IMR-90 (cell line): Measurements from ENCODE around the gene PDIA3.

Source experiments
- BHLHE40 ChIP-seq: fragments of 150-350 bp; IDR thresholded peaks from 2 replicates; pipeline ENCODE4 v1.6.1; 2016; ENCODE audit warnings: mild to moderate bottlenecking, low read depth, low read length
- CEBPB ChIP-seq: IDR thresholded peaks from 2 replicates; pipeline ENCODE4 v1.6.1; 2012; ENCODE audit warnings: low read depth, low read length, improper control_type of control experiment
- CHD1 ChIP-seq: IDR thresholded peaks from 2 replicates; pipeline ENCODE4 v1.6.1; 2012; ENCODE audit warnings: low read depth, low read length, improper control_type of control experiment
- POLR2A ChIP-seq: IDR thresholded peaks from 2 replicates; pipeline ENCODE4 v1.6.1; 2012; ENCODE audit warnings: mild to moderate bottlenecking, low read depth, low read length
- RAD21 ChIP-seq: IDR thresholded peaks from 2 replicates; pipeline ENCODE4 v1.6.1; 2012; ENCODE audit warnings: low read length, improper control_type of control experiment
- RCOR1 ChIP-seq: IDR thresholded peaks from 2 replicates; pipeline ENCODE4 v1.6.1; 2012; ENCODE audit warnings: mild to moderate bottlenecking, low read length, improper control_type of control experiment; ENCODE audit not compliant: insufficient replicate concordance
- SMC3 ChIP-seq: fragments of 150-350 bp; IDR thresholded peaks from 2 replicates; pipeline ENCODE4 v1.6.1; 2016; ENCODE audit warnings: low read depth, mild to moderate bottlenecking, antibody characterized with exemption, low read length, moderate library complexity
- TF ChIP-seq, protein P1 (sequence below): conservative IDR thresholded peaks from 2 replicates; pipeline ENCODE4 v1.5.1; 2012; ENCODE audit warnings: mild to moderate bottlenecking, low read depth, low read length, improper control_type of control experiment
- TF ChIP-seq, protein P2 (sequence below): fragments of 150-350 bp; IDR thresholded peaks from 2 replicates; pipeline ENCODE4 v1.6.1; 2016; ENCODE audit warnings: low read depth, mild to moderate bottlenecking, low read length, moderate library complexity, borderline replicate concordance

DNA sequence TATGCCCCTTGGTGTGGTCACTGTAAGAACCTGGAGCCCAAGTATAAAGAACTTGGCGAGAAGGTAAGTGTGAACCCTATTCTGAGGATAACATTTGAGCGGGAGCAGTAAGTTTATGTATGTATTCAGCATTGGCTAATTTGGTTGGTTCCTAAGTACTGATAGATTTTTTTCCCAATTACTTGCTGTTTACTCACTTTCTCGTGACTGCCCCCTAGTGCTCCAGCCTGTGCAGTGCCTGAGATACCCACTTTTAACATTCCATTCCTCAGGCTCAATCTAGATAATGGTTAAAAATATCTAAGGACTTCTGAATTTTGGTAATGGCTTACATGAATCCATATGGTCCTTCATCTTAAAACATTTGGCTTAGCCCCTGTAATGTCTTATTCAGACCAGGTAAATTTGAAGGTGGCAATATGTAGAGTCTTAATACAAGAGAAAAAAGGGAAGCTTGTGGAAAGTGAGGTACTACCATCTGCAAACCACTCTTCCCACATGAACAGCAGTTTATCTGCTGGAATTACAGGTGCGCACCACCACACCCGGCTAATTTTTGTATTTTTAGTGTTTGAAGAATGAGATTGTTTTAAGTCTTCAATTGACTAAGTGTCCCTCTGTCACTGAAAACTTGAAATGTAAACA lies 23.5 kb downstream of the PDIA3 start:
- TF ChIP-seq, protein P1, sequence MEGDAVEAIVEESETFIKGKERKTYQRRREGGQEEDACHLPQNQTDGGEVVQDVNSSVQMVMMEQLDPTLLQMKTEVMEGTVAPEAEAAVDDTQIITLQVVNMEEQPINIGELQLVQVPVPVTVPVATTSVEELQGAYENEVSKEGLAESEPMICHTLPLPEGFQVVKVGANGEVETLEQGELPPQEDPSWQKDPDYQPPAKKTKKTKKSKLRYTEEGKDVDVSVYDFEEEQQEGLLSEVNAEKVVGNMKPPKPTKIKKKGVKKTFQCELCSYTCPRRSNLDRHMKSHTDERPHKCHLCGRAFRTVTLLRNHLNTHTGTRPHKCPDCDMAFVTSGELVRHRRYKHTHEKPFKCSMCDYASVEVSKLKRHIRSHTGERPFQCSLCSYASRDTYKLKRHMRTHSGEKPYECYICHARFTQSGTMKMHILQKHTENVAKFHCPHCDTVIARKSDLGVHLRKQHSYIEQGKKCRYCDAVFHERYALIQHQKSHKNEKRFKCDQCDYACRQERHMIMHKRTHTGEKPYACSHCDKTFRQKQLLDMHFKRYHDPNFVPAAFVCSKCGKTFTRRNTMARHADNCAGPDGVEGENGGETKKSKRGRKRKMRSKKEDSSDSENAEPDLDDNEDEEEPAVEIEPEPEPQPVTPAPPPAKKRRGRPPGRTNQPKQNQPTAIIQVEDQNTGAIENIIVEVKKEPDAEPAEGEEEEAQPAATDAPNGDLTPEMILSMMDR, result peak; percentile 81
- no peak for TF ChIP-seq POLR2A
- TF ChIP-seq SMC3, result peak; percentile 48
- TF ChIP-seq CHD1, result no peak
- TF ChIP-seq RAD21, result peak; percentile 52
- no peak for TF ChIP-seq CEBPB
- no peak for TF ChIP-seq BHLHE40
- no peak for TF ChIP-seq RCOR1
- TF ChIP-seq, protein P2, sequence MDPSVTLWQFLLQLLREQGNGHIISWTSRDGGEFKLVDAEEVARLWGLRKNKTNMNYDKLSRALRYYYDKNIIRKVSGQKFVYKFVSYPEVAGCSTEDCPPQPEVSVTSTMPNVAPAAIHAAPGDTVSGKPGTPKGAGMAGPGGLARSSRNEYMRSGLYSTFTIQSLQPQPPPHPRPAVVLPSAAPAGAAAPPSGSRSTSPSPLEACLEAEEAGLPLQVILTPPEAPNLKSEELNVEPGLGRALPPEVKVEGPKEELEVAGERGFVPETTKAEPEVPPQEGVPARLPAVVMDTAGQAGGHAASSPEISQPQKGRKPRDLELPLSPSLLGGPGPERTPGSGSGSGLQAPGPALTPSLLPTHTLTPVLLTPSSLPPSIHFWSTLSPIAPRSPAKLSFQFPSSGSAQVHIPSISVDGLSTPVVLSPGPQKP, result no peak
